ENCODE measurements around the gene OR2T10.
"Not testable (repeated sequence)": the region's sequence is repeated elsewhere in the genome, so short reads cannot be mapped to it uniquely, and the experiment has no call there.

OR2T10 gene

GRCh38 chr1:248551027-248551426 is 46.5 kb downstream of the OR2T10 start:
- H3K27me3 ChIP-seq (ENCODE audit: control insufficient read depth, insufficient read depth, low read length); H3K9me3 ChIP-seq (ENCODE audit: control insufficient read depth, insufficient read depth, low read length); H3K4me1 ChIP-seq (ENCODE audit: control insufficient read depth, insufficient read depth, low read length); H3K4me3 ChIP-seq (ENCODE audit: low read depth, low read length); H3K36me3 ChIP-seq (ENCODE audit: control insufficient read depth, insufficient read depth, low read length); H3K9ac ChIP-seq (ENCODE audit: low read depth, low read length): not testable (repeated sequence)

GRCh38 chr1:248547383-248547782 is 50.1 kb downstream of the OR2T10 start:
- not testable (repeated sequence) for H3K4me1 ChIP-seq (ENCODE audit: control insufficient read depth, insufficient read depth, low read length)

More at GRCh38 chr1:248547383-248547782, 50.1 kb downstream of the OR2T10 start:
- H3K4me3 ChIP-seq (ENCODE audit: low read depth, low read length); H3K36me3 ChIP-seq (ENCODE audit: control insufficient read depth, insufficient read depth, low read length); H3K27me3 ChIP-seq (ENCODE audit: control insufficient read depth, insufficient read depth, low read length); H3K9me3 ChIP-seq (ENCODE audit: control insufficient read depth, insufficient read depth, low read length); H3K9ac ChIP-seq (ENCODE audit: low read depth, low read length): not testable (repeated sequence)
